HepG2 (cell line): ENCODE measurements around the gene PIGN.

Experiments used
- BRCA1 ChIP-seq: sonication (generic); formaldehyde crosslinking; IDR thresholded peaks from 2 replicates; pipeline ENCODE4 v1.4.0; 2020; ENCODE audit warnings: missing genetic modification reagents
- ELF3 ChIP-seq: IDR thresholded peaks from 2 replicates; pipeline ENCODE4 v1.6.1; 2016; ENCODE audit warnings: missing genetic modification reagents, missing compliant biosample characterization
- IKZF1 ChIP-seq: fragments of 450-650 bp; IDR thresholded peaks from 2 replicates; pipeline ENCODE4 v1.7.1; 2016
- IRF9 ChIP-seq: sonication (generic); formaldehyde crosslinking; IDR thresholded peaks from 2 replicates; pipeline ENCODE4 v1.8.0; 2022; ENCODE audit warnings: missing genetic modification reagents, mild to moderate bottlenecking, borderline replicate concordance
- MBD4 ChIP-seq: IDR thresholded peaks from 2 replicates; pipeline ENCODE4 v1.6.1; 2012; ENCODE audit warnings: low read length, inconsistent platforms, borderline replicate concordance
- MTERF4 ChIP-seq: sonication (generic); formaldehyde crosslinking; IDR thresholded peaks from 2 replicates; pipeline ENCODE4 v1.8.0; 2023; ENCODE audit warnings: mild to moderate bottlenecking, missing genetic modification reagents
- SP4 ChIP-seq: sonication (generic); formaldehyde crosslinking; IDR thresholded peaks from 2 replicates; pipeline ENCODE4 v1.8.1; 2023; ENCODE audit warnings: mild to moderate bottlenecking, missing genetic modification reagents
- ZFP41 ChIP-seq: sonication (generic); formaldehyde crosslinking; IDR thresholded peaks from 2 replicates; pipeline ENCODE4 v1.4.0; 2020; ENCODE audit warnings: mild to moderate bottlenecking, missing genetic modification reagents, borderline replicate concordance
- ZNF234 ChIP-seq: sonication (generic); formaldehyde crosslinking; conservative IDR thresholded peaks from 2 replicates; pipeline ENCODE4 v1.5.1; 2020; ENCODE audit warnings: mild to moderate bottlenecking, missing genetic modification reagents
- ZNF274 ChIP-seq: sonication (generic); formaldehyde crosslinking; IDR thresholded peaks from 2 replicates; pipeline ENCODE4 v1.5.1; 2020; ENCODE audit warnings: mild to moderate bottlenecking, missing genetic modification reagents
- ZNF746 ChIP-seq: sonication (generic); formaldehyde crosslinking; IDR thresholded peaks from 2 replicates; pipeline ENCODE4 v1.8.0; 2022; ENCODE audit warnings: mild to moderate bottlenecking, missing genetic modification reagents
- TF ChIP-seq, protein P1 (sequence below): sonication (generic); formaldehyde crosslinking; IDR thresholded peaks from 2 replicates; pipeline ENCODE4 v1.5.0; 2020; ENCODE audit warnings: mild to moderate bottlenecking, missing genetic modification reagents
- TF ChIP-seq, protein P2 (sequence below): sonication (generic); formaldehyde crosslinking; IDR thresholded peaks from 2 replicates; pipeline ENCODE4 v1.5.0; 2020; ENCODE audit warnings: mild to moderate bottlenecking, missing genetic modification reagents, moderate library complexity
- TF ChIP-seq, protein P3 (sequence below): sonication (generic); formaldehyde crosslinking; IDR thresholded peaks from 2 replicates; pipeline ENCODE4 v1.5.1; 2020; ENCODE audit warnings: missing genetic modification reagents, mild to moderate bottlenecking, borderline replicate concordance

DNA sequence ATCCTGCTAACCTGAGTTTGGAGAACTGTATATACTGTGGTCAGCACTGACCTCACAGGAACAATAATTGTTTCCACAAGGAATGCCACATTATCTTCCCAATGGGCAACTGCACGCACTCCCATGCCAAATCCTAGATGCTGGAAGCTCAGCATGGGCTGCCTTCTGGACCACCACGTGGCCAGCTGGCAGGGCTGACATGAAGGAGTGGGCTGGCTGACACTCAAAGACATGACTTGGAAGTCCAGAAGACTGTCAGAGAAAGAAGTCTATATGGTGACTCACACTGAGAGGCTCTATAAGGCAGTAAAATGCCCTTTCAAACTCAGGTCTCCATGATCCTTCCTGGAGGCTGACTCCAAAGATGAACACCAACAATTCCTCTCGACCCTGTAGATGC lies 195.7 kb downstream of the PIGN start:
- TF ChIP-seq, protein P1, sequence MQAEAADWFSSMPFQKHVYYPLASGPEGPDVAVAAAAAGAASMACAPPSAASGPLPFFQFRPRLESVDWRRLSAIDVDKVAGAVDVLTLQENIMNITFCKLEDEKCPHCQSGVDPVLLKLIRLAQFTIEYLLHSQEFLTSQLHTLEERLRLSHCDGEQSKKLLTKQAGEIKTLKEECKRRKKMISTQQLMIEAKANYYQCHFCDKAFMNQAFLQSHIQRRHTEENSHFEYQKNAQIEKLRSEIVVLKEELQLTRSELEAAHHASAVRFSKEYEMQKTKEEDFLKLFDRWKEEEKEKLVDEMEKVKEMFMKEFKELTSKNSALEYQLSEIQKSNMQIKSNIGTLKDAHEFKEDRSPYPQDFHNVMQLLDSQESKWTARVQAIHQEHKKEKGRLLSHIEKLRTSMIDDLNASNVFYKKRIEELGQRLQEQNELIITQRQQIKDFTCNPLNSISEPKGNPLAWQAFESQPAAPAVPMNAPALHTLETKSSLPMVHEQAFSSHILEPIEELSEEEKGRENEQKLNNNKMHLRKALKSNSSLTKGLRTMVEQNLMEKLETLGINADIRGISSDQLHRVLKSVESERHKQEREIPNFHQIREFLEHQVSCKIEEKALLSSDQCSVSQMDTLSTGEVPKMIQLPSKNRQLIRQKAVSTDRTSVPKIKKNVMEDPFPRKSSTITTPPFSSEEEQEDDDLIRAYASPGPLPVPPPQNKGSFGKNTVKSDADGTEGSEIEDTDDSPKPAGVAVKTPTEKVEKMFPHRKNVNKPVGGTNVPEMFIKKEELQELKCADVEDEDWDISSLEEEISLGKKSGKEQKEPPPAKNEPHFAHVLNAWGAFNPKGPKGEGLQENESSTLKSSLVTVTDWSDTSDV (CRISPR knock-in tag): no peak
- TF ChIP-seq SP4 (CRISPR knock-in tag) (no peak), ELF3 (CRISPR knock-in tag) (no peak), IRF9 (CRISPR knock-in tag) (no peak), ZFP41 (CRISPR knock-in tag) (no peak), IKZF1 (no peak), MBD4 (no peak), ZNF234 (CRISPR knock-in tag) (no peak), ZNF746 (no peak), MTERF4 (no peak), ZNF274 (CRISPR knock-in tag) (no peak), BRCA1 (CRISPR knock-in tag) (no peak)
- TF ChIP-seq, protein P2, sequence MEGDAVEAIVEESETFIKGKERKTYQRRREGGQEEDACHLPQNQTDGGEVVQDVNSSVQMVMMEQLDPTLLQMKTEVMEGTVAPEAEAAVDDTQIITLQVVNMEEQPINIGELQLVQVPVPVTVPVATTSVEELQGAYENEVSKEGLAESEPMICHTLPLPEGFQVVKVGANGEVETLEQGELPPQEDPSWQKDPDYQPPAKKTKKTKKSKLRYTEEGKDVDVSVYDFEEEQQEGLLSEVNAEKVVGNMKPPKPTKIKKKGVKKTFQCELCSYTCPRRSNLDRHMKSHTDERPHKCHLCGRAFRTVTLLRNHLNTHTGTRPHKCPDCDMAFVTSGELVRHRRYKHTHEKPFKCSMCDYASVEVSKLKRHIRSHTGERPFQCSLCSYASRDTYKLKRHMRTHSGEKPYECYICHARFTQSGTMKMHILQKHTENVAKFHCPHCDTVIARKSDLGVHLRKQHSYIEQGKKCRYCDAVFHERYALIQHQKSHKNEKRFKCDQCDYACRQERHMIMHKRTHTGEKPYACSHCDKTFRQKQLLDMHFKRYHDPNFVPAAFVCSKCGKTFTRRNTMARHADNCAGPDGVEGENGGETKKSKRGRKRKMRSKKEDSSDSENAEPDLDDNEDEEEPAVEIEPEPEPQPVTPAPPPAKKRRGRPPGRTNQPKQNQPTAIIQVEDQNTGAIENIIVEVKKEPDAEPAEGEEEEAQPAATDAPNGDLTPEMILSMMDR (CRISPR knock-in tag): no peak
- TF ChIP-seq, protein P3, sequence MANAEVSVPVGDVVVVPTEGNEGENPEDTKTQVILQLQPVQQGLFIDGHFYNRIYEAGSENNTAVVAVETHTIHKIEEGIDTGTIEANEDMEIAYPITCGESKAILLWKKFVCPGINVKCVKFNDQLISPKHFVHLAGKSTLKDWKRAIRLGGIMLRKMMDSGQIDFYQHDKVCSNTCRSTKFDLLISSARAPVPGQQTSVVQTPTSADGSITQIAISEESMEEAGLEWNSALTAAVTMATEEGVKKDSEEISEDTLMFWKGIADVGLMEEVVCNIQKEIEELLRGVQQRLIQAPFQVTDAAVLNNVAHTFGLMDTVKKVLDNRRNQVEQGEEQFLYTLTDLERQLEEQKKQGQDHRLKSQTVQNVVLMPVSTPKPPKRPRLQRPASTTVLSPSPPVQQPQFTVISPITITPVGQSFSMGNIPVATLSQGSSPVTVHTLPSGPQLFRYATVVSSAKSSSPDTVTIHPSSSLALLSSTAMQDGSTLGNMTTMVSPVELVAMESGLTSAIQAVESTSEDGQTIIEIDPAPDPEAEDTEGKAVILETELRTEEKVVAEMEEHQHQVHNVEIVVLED: no peak
